GM23338 (cell line): ENCODE measurements around the gene TTBK1. TPM values are rescaled to one million over a fixed set of nuclear protein-coding genes. Genes with fewer than 3 reads are reported as not detected.

Source experiments
- ATAC-seq: fragments of 200-7000 bp; cut with Tn5 transposase; 3 replicates; pipeline ENCODE4 v1.9.1; 2020
- DNase-seq: peaks from one replicate; pipeline ENCODE4 v3.0.0-alpha.2; 2015; ENCODE audit warnings: low spot score
- H2AFZ ChIP-seq: fragments of 200-600 bp; sonication (generic); 2 replicates; pipeline ENCODE4 v1.8.0; 2016; ENCODE audit warnings: antibody characterized with exemption, mild to moderate bottlenecking, moderate library complexity
- H3F3A ChIP-seq: fragments of 200-600 bp; sonication (generic); replicated peaks from 2 replicates; pipeline ENCODE4 v1.8.0; 2017; ENCODE audit warnings: antibody characterized with exemption, mixed run types, low read depth
- H3K27ac ChIP-seq: fragments of 200-600 bp; sonication (generic); 2 replicates; pipeline ENCODE4 v1.6.1; 2016; ENCODE audit warnings: low read depth
- H3K27me3 ChIP-seq: fragments of 200-600 bp; sonication (generic); 2 replicates; pipeline ENCODE4 v1.8.0; 2016; ENCODE audit warnings: mild to moderate bottlenecking, mixed run types, moderate library complexity; ENCODE audit not compliant: insufficient read depth
- H3K36me3 ChIP-seq: fragments of 200-600 bp; sonication (generic); 2 replicates; pipeline ENCODE4 v1.8.0; 2016; ENCODE audit warnings: mild to moderate bottlenecking; ENCODE audit not compliant: insufficient read depth
- H3K4me1 ChIP-seq: fragments of 200-600 bp; sonication (generic); 2 replicates; pipeline ENCODE4 v1.8.0; 2016; ENCODE audit warnings: mild to moderate bottlenecking, moderate library complexity; ENCODE audit not compliant: insufficient read depth
- H3K4me2 ChIP-seq: fragments of 200-600 bp; sonication (generic); 2 replicates; pipeline ENCODE4 v1.7.1; 2017; ENCODE audit warnings: mixed run types
- H3K4me3 ChIP-seq: fragments of 200-600 bp; sonication (generic); 2 replicates; pipeline ENCODE4 v1.6.1; 2016; ENCODE audit warnings: mixed run types
- H3K79me2 ChIP-seq: fragments of 200-600 bp; sonication (generic); replicated peaks from 2 replicates; pipeline ENCODE4 v1.8.0; 2017; ENCODE audit warnings: mild to moderate bottlenecking; ENCODE audit not compliant: insufficient read depth
- H3K9me2 ChIP-seq: fragments of 200-600 bp; sonication (generic); 2 replicates; pipeline ENCODE4 v1.8.0; 2017; ENCODE audit not compliant: insufficient read depth
- H4K20me1 ChIP-seq: fragments of 200-600 bp; sonication (generic); replicated peaks from 2 replicates; pipeline ENCODE4 v1.8.0; 2017; ENCODE audit warnings: mild to moderate bottlenecking; ENCODE audit not compliant: insufficient read depth
- H3K27ac Mint-ChIP-seq: 2 replicates; pipeline ENCODE4 v1.8.0; 2020; ENCODE audit warnings: inconsistent platforms, mild to moderate bottlenecking, moderate library complexity, mixed read lengths
- H3K27me3 Mint-ChIP-seq: 3 replicates; pipeline ENCODE4 v1.8.0; 2022; ENCODE audit warnings: low read depth, mild to moderate bottlenecking, moderate library complexity, mixed read lengths, inconsistent platforms; ENCODE audit not compliant: insufficient read depth, poor library complexity
- H3K36me3 Mint-ChIP-seq: 3 replicates; pipeline ENCODE4 v1.8.0; 2021; ENCODE audit warnings: low read depth, mild to moderate bottlenecking, inconsistent platforms, moderate library complexity, mixed read lengths
- H3K4me1 Mint-ChIP-seq: 3 replicates; pipeline ENCODE4 v1.8.0; 2020; ENCODE audit warnings: mild to moderate bottlenecking, inconsistent platforms, mixed read lengths
- H3K4me3 Mint-ChIP-seq: 3 replicates; pipeline ENCODE4 v1.8.0; 2021; ENCODE audit warnings: moderate library complexity, mild to moderate bottlenecking, inconsistent platforms, mixed read lengths
- H3K9me3 Mint-ChIP-seq: 3 replicates; pipeline ENCODE4 v1.8.0; 2020; ENCODE audit warnings: moderate library complexity, mild to moderate bottlenecking, inconsistent platforms, mixed read lengths
- ETS1 ChIP-seq: IDR thresholded peaks from 2 replicates; pipeline ENCODE4 v1.6.1; 2016; ENCODE audit warnings: antibody characterized with exemption
- EZH2 ChIP-seq: fragments of 200-600 bp; sonication (generic); IDR thresholded peaks from one replicate; pipeline ENCODE4 v1.8.0; 2017; ENCODE audit warnings: antibody characterized with exemption, mild to moderate bottlenecking, low read depth; ENCODE audit not compliant: unreplicated experiment
- EZH2phosphoT487 ChIP-seq: fragments of 200-600 bp; sonication (generic); IDR thresholded peaks from one replicate; pipeline ENCODE4 v1.8.1; 2018; ENCODE audit warnings: antibody characterized with exemption; ENCODE audit not compliant: unreplicated experiment
- JUNB ChIP-seq: IDR thresholded peaks from one replicate; pipeline ENCODE4 v1.6.1; 2016; ENCODE audit warnings: antibody characterized with exemption; ENCODE audit not compliant: unreplicated experiment
- POLR2AphosphoS5 ChIP-seq: IDR thresholded peaks from 2 replicates; pipeline ENCODE4 v1.6.1; 2016; ENCODE audit warnings: antibody characterized with exemption, low read depth
- REST ChIP-seq: IDR thresholded peaks from one replicate; pipeline ENCODE4 v1.6.1; 2018; ENCODE audit warnings: antibody characterized with exemption; ENCODE audit not compliant: unreplicated experiment
- STAT1 ChIP-seq: IDR thresholded peaks from one replicate; pipeline ENCODE4 v1.6.1; 2016; ENCODE audit warnings: antibody characterized with exemption; ENCODE audit not compliant: unreplicated experiment
- ZNF114 ChIP-seq: fragments of 250-450 bp; sonication (Bioruptor Pico); IDR thresholded peaks from 2 replicates; pipeline ENCODE4 v1.5.0; 2020; ENCODE audit warnings: mild to moderate bottlenecking, moderate library complexity
- ZNF331 ChIP-seq: fragments of 250-450 bp; sonication (Bioruptor Pico); IDR thresholded peaks from 2 replicates; pipeline ENCODE4 v1.5.0; 2020; ENCODE audit warnings: low read depth, mild to moderate bottlenecking, moderate library complexity
- ZNF462 ChIP-seq: fragments of 250-450 bp; sonication (Bioruptor Pico); IDR thresholded peaks from 2 replicates; pipeline ENCODE4 v1.5.0; 2020; ENCODE audit warnings: mild to moderate bottlenecking, moderate library complexity
- polyA plus RNA-seq: library from polyadenylated mRNA; unstranded; fragments of >200 nt; fragmentation: Nextera tagmentation; extraction: Ambion mirVana; gene quantifications from 2 replicates; pipeline ENCODE4 v1.2.1, GENCODE V29; 2016
- total RNA-seq: library from RNA; depleted of rRNA; stranded (reverse); fragments of >200 nt; shearing (Covaris generic); gene quantifications from 2 replicates; pipeline ENCODE4 v1.2.3, GENCODE V29; 2014

TTBK1 gene
- total and polyA plus RNA-seq, 2 experiments from 2014 or later: 0.29 to 1.1 TPM

- no peak overlapping the region for H3K27ac ChIP-seq
- H3K79me2 ChIP-seq: no peaks in the 10 kb centered on the region
- H2AFZ ChIP-seq: no peak overlapping the region
- H3K36me3 ChIP-seq: peaks cover 8% of the 10 kb centered on the region; the same call in 1 of the 2 replicates
- H3K9me2 ChIP-seq: no peaks in the 10 kb centered on the region
- no peak overlapping the region for H3K4me3 Mint-ChIP-seq
- H3K27ac Mint-ChIP-seq: no peak overlapping the region
- peaks cover 9% of the 10 kb centered on the region for H3K36me3 Mint-ChIP-seq
- no peaks in the 10 kb centered on the region for H3K27me3 Mint-ChIP-seq
- no peaks in the 10 kb centered on the region for H3K27me3 ChIP-seq
- peaks cover 2% of the 10 kb centered on the region; the same call in 2 of the 3 replicates for H3K4me1 Mint-ChIP-seq
- H3K9me3 Mint-ChIP-seq: no peaks in the 10 kb centered on the region
- DNase-seq: no peak
- no peak for ATAC-seq
- no peaks in the 10 kb centered on the region for H3F3A ChIP-seq
- TF ChIP-seq POLR2AphosphoS5 (no peak), EZH2 (no peak), ZNF114 (no peak), JUNB (no peak), ZNF462 (CRISPR knock-in tag) (no peak), ZNF331 (no peak), STAT1 (no peak), REST (no peak), ETS1 (no peak), EZH2phosphoT487 (no peak)
- no peaks in the 10 kb centered on the region for H3K4me1 ChIP-seq
- no peak overlapping the region for H3K4me3 ChIP-seq
- H4K20me1 ChIP-seq: no peaks in the 10 kb centered on the region
- no peak overlapping the region for H3K4me2 ChIP-seq
These were observed 92.2 kb downstream of the TTBK1 start for GRCh38 chr6:43335469-43335868.
